Upper lobe of right lung (tissue), 1 donor: ENCODE data around the gene TNNI3. TPM values are rescaled to one million over a fixed set of nuclear protein-coding genes. Genes with fewer than 3 reads are reported as not detected.
A peak's percentile ranks its signal among the peaks of the same experiment; 100 is the strongest.

ENCODE experiments used
- ATAC-seq: fragments of 200-7000 bp; cut with Tn5 transposase; one replicate; pipeline ENCODE4 v1.9.1; 2020; ENCODE audit warnings: mild to moderate bottlenecking, moderate library complexity
- DNase-seq: peaks from one replicate; pipeline ENCODE4 v3.0.0-alpha.2; 2020
- H3K27ac ChIP-seq: fragments of 200-600 bp; one replicate; pipeline ENCODE4 v1.8.0; 2022
- H3K27me3 ChIP-seq: fragments of 200-600 bp; one replicate; pipeline ENCODE4 v1.8.0; 2022; ENCODE audit warnings: mild to moderate bottlenecking
- H3K36me3 ChIP-seq: fragments of 200-600 bp; one replicate; pipeline ENCODE4 v1.8.0; 2022
- H3K4me1 ChIP-seq: fragments of 200-600 bp; one replicate; pipeline ENCODE4 v1.8.0; 2022
- H3K4me3 ChIP-seq: fragments of 200-600 bp; one replicate; pipeline ENCODE4 v1.8.0; 2022; ENCODE audit warnings: mild to moderate bottlenecking
- H3K9me3 ChIP-seq: fragments of 200-600 bp; one replicate; pipeline ENCODE4 v1.8.0; 2022
- CTCF ChIP-seq: fragments of 200-600 bp; IDR thresholded peaks from one replicate; pipeline ENCODE4 v1.8.0; 2022; ENCODE audit warnings: antibody characterized with exemption
- intact Hi-C: fragments of 100-400 bp; cut with DNase I; formaldehyde crosslinking; loops from one replicate; pipeline ENCODE4 v1.11.0; 2022
- total RNA-seq: library from RNA; stranded (reverse); fragmentation: NEBNext Ultra II Directional; extraction: Animal tissue kit (Norgen Biotek cat#: 25700); gene quantifications from one replicate; pipeline ENCODE4 v1.2.1, GENCODE V29; 2021
- donor health status: DM: no; HTN: yes; CAD: no; lungs with severe emphysema.

TNNI3 gene
- total RNA-seq, 1 donor from 2014 or later, result not detected

- ATAC-seq, result no peak
- no peaks in the 10 kb centered on the region for H3K36me3 ChIP-seq
- TF ChIP-seq CTCF, result no peak
- no peaks in the 10 kb centered on the region for H3K4me1 ChIP-seq
- no peak overlapping the region for H3K27ac ChIP-seq
- intact Hi-C loops, result no loop called here
- no peaks in the 10 kb centered on the region for H3K9me3 ChIP-seq
- H3K27me3 ChIP-seq, result peaks cover 86% of the 10 kb centered on the region
- DNase-seq, result no peak
- H3K4me3 ChIP-seq, result no peak overlapping the region
These were observed 11.6 kb upstream of the TNNI3 start for GRCh38 chr19:55169136-55169535.

GRCh38 chr19:55166530-55167268 is 9.2 kb upstream of the TNNI3 start, which contains the start of gene DNAAF3:
TSS of gene DNAAF3 (minus strand) at chr19:55166613. CDS start at chr19:55166413, 200 bp downstream.
- no peaks in the 10 kb centered on the region for H3K4me1 ChIP-seq
- no peaks in the 10 kb centered on the region for H3K36me3 ChIP-seq
- ATAC-seq, result peak; percentile 99
- no peak within 1 kb of the TSS for H3K27ac ChIP-seq
- H3K27me3 ChIP-seq, result peaks cover 87% of the 10 kb centered on the region
- H3K9me3 ChIP-seq, result no peaks in the 10 kb centered on the region
- no peak for TF ChIP-seq CTCF
- intact Hi-C loops, result no loop called here
- peak within 1 kb of the TSS; percentile 43 for H3K4me3 ChIP-seq
- peak; percentile 96 for DNase-seq

- ATAC-seq, result peak; percentile 75
- Histone ChIP-seq H3K36me3 (no peaks in the 10 kb centered on the region), H3K9me3 (no peaks in the 10 kb centered on the region), H3K4me1 (no peaks in the 10 kb centered on the region), H3K27me3 (peaks cover 88% of the 10 kb centered on the region), H3K27ac (no peak overlapping the region), H3K4me3 (peak overlapping the region; percentile 43)
- TF ChIP-seq CTCF, result peak; percentile 16
- peak; percentile 78 for DNase-seq
- intact Hi-C loops, result no loop called here
These were observed 8.5 kb upstream of the TNNI3 start for GRCh38 chr19:55165952-55166529.

DNA sequence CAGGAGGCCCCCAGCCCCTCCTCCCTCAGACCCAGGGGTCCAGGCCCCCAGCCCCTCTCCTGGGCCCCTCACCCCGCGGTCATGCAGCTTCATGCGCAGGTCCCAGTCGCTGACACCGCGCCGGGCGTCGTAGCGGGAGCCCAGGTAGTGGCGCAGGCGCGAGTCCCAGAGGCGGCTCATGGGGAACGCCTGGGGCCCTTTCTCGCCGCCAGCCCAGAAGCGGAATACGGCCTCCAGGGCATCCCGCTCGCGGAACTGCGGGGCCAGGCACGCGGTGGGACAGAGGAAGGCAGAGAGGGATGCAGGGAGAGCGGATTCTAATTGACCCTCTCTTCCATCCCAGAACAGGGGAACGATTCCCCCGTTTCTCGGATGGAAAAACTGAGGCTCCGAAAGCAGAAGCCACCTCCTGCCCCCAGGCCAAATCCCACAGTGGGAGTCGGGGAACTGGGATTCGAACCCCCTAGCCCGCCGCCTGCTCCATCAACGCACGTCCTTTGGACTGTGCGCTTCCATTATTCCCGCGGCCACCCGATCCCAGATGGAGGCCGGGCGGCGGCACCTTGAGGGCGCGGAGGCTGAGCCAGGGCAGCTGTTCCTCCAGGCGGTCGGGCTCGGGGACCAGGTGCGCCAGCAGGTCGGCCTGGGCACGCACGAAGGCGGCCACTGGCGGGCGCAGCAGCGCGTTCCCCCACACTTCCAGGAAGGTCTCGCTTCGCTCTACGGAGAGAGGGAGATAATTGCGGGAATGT is 4.2 kb upstream of the TNNI3 start:
- H3K27me3 ChIP-seq, result peaks cover 68% of the 10 kb centered on the region
- TF ChIP-seq CTCF, result no peak
- H3K9me3 ChIP-seq, result no peaks in the 10 kb centered on the region
- no peak for DNase-seq
- H3K27ac ChIP-seq, result no peak overlapping the region
- intact Hi-C loops, result no loop called here
- H3K4me3 ChIP-seq, result no peak overlapping the region
- H3K36me3 ChIP-seq, result no peaks in the 10 kb centered on the region
- no peak for ATAC-seq
- no peaks in the 10 kb centered on the region for H3K4me1 ChIP-seq

DNA sequence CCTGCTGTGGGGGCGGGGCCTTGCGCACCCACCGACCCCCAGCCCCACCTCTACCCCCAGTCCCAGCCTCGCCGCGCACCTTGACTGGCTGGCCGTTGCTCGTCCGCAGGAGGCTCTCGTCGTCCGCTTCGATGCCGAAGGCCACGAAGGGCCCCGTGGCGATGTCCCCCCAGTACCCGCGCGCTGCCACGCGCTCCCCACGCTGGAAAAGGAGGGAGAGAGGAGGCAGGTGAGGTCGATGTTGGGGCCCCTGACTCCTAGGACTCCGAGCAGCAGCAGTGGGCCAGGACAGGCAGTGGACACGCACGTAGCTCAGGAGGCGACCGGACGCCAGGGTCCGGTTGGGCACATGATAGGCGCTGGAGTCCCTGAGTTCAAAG is 3.4 kb upstream of the TNNI3 start:
- Histone ChIP-seq H3K27me3 (peaks cover 70% of the 10 kb centered on the region), H3K9me3 (no peaks in the 10 kb centered on the region), H3K36me3 (no peaks in the 10 kb centered on the region), H3K27ac (no peak overlapping the region), H3K4me1 (no peaks in the 10 kb centered on the region), H3K4me3 (no peak overlapping the region)
- intact Hi-C loops, result no loop called here
- no peak for ATAC-seq
- DNase-seq, result no peak
- no peak for TF ChIP-seq CTCF
